RPMI7951 (cell line): Measurements from ENCODE around the gene PARP1. TPM values are rescaled to one million over a fixed set of nuclear protein-coding genes. Genes with fewer than 3 reads are reported as not detected.
"Not testable (repeated sequence)": the region's sequence is repeated elsewhere in the genome, so short reads cannot be mapped to it uniquely, and the experiment has no call there.

Source experiments
- DNase-seq: peaks from one replicate; pipeline ENCODE4 v3.0.0-alpha.2; 2012; ENCODE audit warnings: low read depth
- total RNA-seq: library from RNA; depleted of rRNA; stranded (reverse); fragments of >200 nt; shearing (Covaris generic); gene quantifications from 2 replicates; pipeline ENCODE4 v1.2.3, GENCODE V29; 2014

Gene PARP1
- total RNA-seq, 1 experiment from 2014 or later, result 128 TPM

- DNase-seq, result no peak
Measured at GRCh38 chr1:226429858-226430715, 22.2 kb upstream of the PARP1 start.

- no peak for DNase-seq
Measured at GRCh38 chr1:226428791-226429461, 21.0 kb upstream of the PARP1 start.

GRCh38 chr1:226428348-226428747, 20.5 kb upstream of the PARP1 start:
- no peak for DNase-seq

- no peak for DNase-seq
Measured at GRCh38 chr1:226427131-226427530, 19.2 kb upstream of the PARP1 start.

GRCh38 chr1:226426395-226426794, 18.5 kb upstream of the PARP1 start:
- not testable (repeated sequence) for DNase-seq

- no peak for DNase-seq
Measured at GRCh38 chr1:226425431-226426031, 17.6 kb upstream of the PARP1 start.

- DNase-seq, result no peak
Measured at GRCh38 chr1:226425004-226425378, 17.1 kb upstream of the PARP1 start.

GRCh38 chr1:226424221-226425003, 16.5 kb upstream of the PARP1 start:
- DNase-seq, result no peak

GRCh38 chr1:226422478-226422877, 14.6 kb upstream of the PARP1 start:
- DNase-seq, result no peak

GRCh38 chr1:226420897-226421296, 13.0 kb upstream of the PARP1 start:
- no peak for DNase-seq

- no peak for DNase-seq
Measured at GRCh38 chr1:226420328-226420727, 12.4 kb upstream of the PARP1 start.

GRCh38 chr1:226419284-226420029, 11.6 kb upstream of the PARP1 start:
- DNase-seq, result no peak

- DNase-seq, result no peak
Measured at GRCh38 chr1:226417830-226418546, 10.1 kb upstream of the PARP1 start.

GRCh38 chr1:226417350-226417749, 9.5 kb upstream of the PARP1 start:
- no peak for DNase-seq

GRCh38 chr1:226414098-226414698, 6.3 kb upstream of the PARP1 start:
- DNase-seq, result no peak

- DNase-seq, result peak; percentile 43
Measured at GRCh38 chr1:226411619-226412018, 3.7 kb upstream of the PARP1 start.

- no peak for DNase-seq
Measured at GRCh38 chr1:226410958-226411357, 3.1 kb upstream of the PARP1 start.

GRCh38 chr1:226409392-226409791, 1.5 kb upstream of the PARP1 start:
- DNase-seq, result no peak

- DNase-seq, result no peak
Measured at GRCh38 chr1:226408285-226409184, 642 bp upstream of the PARP1 start.
